ENCODE results near the gene SMAD5. TPM values are rescaled to one million over a fixed set of nuclear protein-coding genes. Genes with fewer than 3 reads are reported as not detected.

Gene SMAD5
- 46.1 and 49.1 TPM in 2 replicates for total RNA-seq (2014; rRNA removed; shearing (Covaris generic))
- polyA plus RNA-seq (2015; cell fraction: cytosol; rRNA removed) = 27.0 and 32.4 TPM in 2 replicates
- 25.9 and 29.9 TPM in 2 replicates for polyA plus RNA-seq (2015; cell fraction: nucleus; rRNA removed)

GRCh38 chr5:136132557-136133221 is at the start of gene SMAD5:
Gene SMAD5, plus strand, starts transcription at chr5:136132845. Its CDS starts 20,916 bp downstream, at chr5:136153761.
- in situ Hi-C loops (cut with HindIII; ENCODE audit: low pct_unique_long_range_greater_than_20kb, low sequenced_read_pairs) = no loop called here
- peak; percentile 94 for DNase-seq (ENCODE audit: low read depth, low spot score)

- DNase-seq (ENCODE audit: low read depth, low spot score) = no peak
- in situ Hi-C loops (cut with HindIII; ENCODE audit: low pct_unique_long_range_greater_than_20kb, low sequenced_read_pairs) = no loop called here
These were observed 47.9 kb upstream of the SMAD5 start for GRCh38 chr5:136084698-136085097.

GRCh38 chr5:136086783-136087566 is 45.7 kb upstream of the SMAD5 start:
- no peak for DNase-seq (ENCODE audit: low read depth, low spot score)
- in situ Hi-C loops (cut with HindIII; ENCODE audit: low pct_unique_long_range_greater_than_20kb, low sequenced_read_pairs) = no loop called here

GRCh38 chr5:136087961-136088871 is 44.4 kb upstream of the SMAD5 start:
- in situ Hi-C loops (cut with HindIII; ENCODE audit: low pct_unique_long_range_greater_than_20kb, low sequenced_read_pairs) = no loop called here
- DNase-seq (ENCODE audit: low read depth, low spot score) = no peak

- DNase-seq (ENCODE audit: low read depth, low spot score) = peak; percentile 16
- in situ Hi-C loops (cut with HindIII; ENCODE audit: low pct_unique_long_range_greater_than_20kb, low sequenced_read_pairs) = no loop called here
These were observed 42.9 kb upstream of the SMAD5 start for GRCh38 chr5:136089791-136090190.

GRCh38 chr5:136090319-136090718 is 42.3 kb upstream of the SMAD5 start:
- in situ Hi-C loops (cut with HindIII; ENCODE audit: low pct_unique_long_range_greater_than_20kb, low sequenced_read_pairs) = no loop called here
- no peak for DNase-seq (ENCODE audit: low read depth, low spot score)

GRCh38 chr5:136094189-136094912 is 38.3 kb upstream of the SMAD5 start:
- DNase-seq (ENCODE audit: low read depth, low spot score) = no peak
- in situ Hi-C loops (cut with HindIII; ENCODE audit: low pct_unique_long_range_greater_than_20kb, low sequenced_read_pairs) = no loop called here

GRCh38 chr5:136094913-136095641 is 37.6 kb upstream of the SMAD5 start:
- in situ Hi-C loops (cut with HindIII; ENCODE audit: low pct_unique_long_range_greater_than_20kb, low sequenced_read_pairs) = no loop called here

GRCh38 chr5:136098176-136098575 is 34.5 kb upstream of the SMAD5 start:
- in situ Hi-C loops (cut with HindIII; ENCODE audit: low pct_unique_long_range_greater_than_20kb, low sequenced_read_pairs) = no loop called here
- DNase-seq (ENCODE audit: low read depth, low spot score) = no peak

More at GRCh38 chr5:136094913-136095641, 37.6 kb upstream of the SMAD5 start:
- DNase-seq (ENCODE audit: low read depth, low spot score) = no peak

- no peak for DNase-seq (ENCODE audit: low read depth, low spot score)
- in situ Hi-C loops (cut with HindIII; ENCODE audit: low pct_unique_long_range_greater_than_20kb, low sequenced_read_pairs) = no loop called here
These were observed 32.8 kb upstream of the SMAD5 start for GRCh38 chr5:136099870-136100269.

GRCh38 chr5:136101884-136102283 is 30.8 kb upstream of the SMAD5 start:
- in situ Hi-C loops (cut with HindIII; ENCODE audit: low pct_unique_long_range_greater_than_20kb, low sequenced_read_pairs) = no loop called here
- no peak for DNase-seq (ENCODE audit: low read depth, low spot score)

GRCh38 chr5:136103118-136103517 is 29.5 kb upstream of the SMAD5 start:
- in situ Hi-C loops (cut with HindIII; ENCODE audit: low pct_unique_long_range_greater_than_20kb, low sequenced_read_pairs) = no loop called here
- no peak for DNase-seq (ENCODE audit: low read depth, low spot score)

- DNase-seq (ENCODE audit: low read depth, low spot score) = no peak
- in situ Hi-C loops (cut with HindIII; ENCODE audit: low pct_unique_long_range_greater_than_20kb, low sequenced_read_pairs) = no loop called here
These were observed 28.2 kb upstream of the SMAD5 start for GRCh38 chr5:136104306-136104965.

- in situ Hi-C loops (cut with HindIII; ENCODE audit: low pct_unique_long_range_greater_than_20kb, low sequenced_read_pairs) = no loop called here
- no peak for DNase-seq (ENCODE audit: low read depth, low spot score)
These were observed 26.2 kb upstream of the SMAD5 start for GRCh38 chr5:136106351-136107031.

- DNase-seq (ENCODE audit: low read depth, low spot score) = no peak
These were observed 24.4 kb upstream of the SMAD5 start for GRCh38 chr5:136108180-136108611.

GRCh38 chr5:136108766-136109165 is 23.9 kb upstream of the SMAD5 start:
- in situ Hi-C loops (cut with HindIII; ENCODE audit: low pct_unique_long_range_greater_than_20kb, low sequenced_read_pairs) = no loop called here
- no peak for DNase-seq (ENCODE audit: low read depth, low spot score)

More at GRCh38 chr5:136108180-136108611, 24.4 kb upstream of the SMAD5 start:
- in situ Hi-C loops (cut with HindIII; ENCODE audit: low pct_unique_long_range_greater_than_20kb, low sequenced_read_pairs) = no loop called here
